ENCODE data around the gene TREM2.

The TREM2 gene

GRCh38 chr6:41161851-41162552 lies 914 bp downstream of the TREM2 start:
- Histone ChIP-seq H3K4me2 (ENCODE audit: low read length) (no peak overlapping the region), H3K9ac (no peak overlapping the region), H3K9me3 (ENCODE audit: control insufficient read depth, low read length) (no peaks in the 10 kb centered on the region), H3K4me1 (no peaks in the 10 kb centered on the region), H3K27ac (no peak overlapping the region), H3K36me3 (ENCODE audit: control insufficient read depth, insufficient read depth, low read length) (no peaks in the 10 kb centered on the region), H3K4me3 (ENCODE audit: low read depth, low read length) (no peak overlapping the region), H3K27me3 (ENCODE audit: control insufficient read depth, insufficient read depth, low read length) (no peaks in the 10 kb centered on the region), H2AFZ (no peak overlapping the region), H3K79me2 (no peaks in the 10 kb centered on the region)
- TF ChIP-seq CTCF (IDR thresholded peaks at IDR 0.05): no peak

DNA sequence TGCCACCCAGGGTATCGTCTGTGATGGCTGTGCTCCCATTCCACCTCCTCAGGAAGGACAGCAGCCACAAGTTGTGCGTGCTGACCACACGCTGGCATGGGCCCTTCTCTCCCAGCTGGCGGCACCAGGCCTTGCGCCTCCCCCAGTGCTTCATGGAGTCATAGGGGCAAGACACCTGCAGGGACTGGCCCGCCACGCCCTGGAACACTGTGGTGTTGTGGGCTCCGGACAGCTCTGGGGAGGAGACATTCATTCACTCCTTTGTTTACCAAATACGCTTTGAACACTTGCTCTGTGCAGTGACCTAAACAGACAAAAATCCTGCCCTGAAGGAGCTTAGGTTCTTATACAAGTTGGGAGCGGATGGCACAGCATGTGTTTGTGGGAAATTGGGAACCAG lies 1.5 kb downstream of the TREM2 start:
- TF ChIP-seq CTCF (IDR thresholded peaks at IDR 0.05): no peak
- Histone ChIP-seq H3K36me3 (ENCODE audit: control insufficient read depth, insufficient read depth, low read length) (no peaks in the 10 kb centered on the region), H3K4me3 (ENCODE audit: low read depth, low read length) (no peak overlapping the region), H3K27ac (no peak overlapping the region), H3K4me2 (ENCODE audit: low read length) (no peak overlapping the region), H2AFZ (no peak overlapping the region), H3K9me3 (ENCODE audit: control insufficient read depth, low read length) (no peaks in the 10 kb centered on the region), H3K4me1 (no peaks in the 10 kb centered on the region), H3K27me3 (ENCODE audit: control insufficient read depth, insufficient read depth, low read length) (no peaks in the 10 kb centered on the region), H3K9ac (no peak overlapping the region), H3K79me2 (no peaks in the 10 kb centered on the region)

- Histone ChIP-seq H3K4me2 (ENCODE audit: low read length) (no peak overlapping the region), H3K36me3 (ENCODE audit: control insufficient read depth, insufficient read depth, low read length) (no peaks in the 10 kb centered on the region), H3K27ac (no peak overlapping the region), H2AFZ (no peak overlapping the region), H3K79me2 (no peaks in the 10 kb centered on the region), H3K4me1 (no peaks in the 10 kb centered on the region), H3K9me3 (ENCODE audit: control insufficient read depth, low read length) (no peaks in the 10 kb centered on the region), H3K9ac (no peak overlapping the region), H3K27me3 (ENCODE audit: control insufficient read depth, insufficient read depth, low read length) (no peaks in the 10 kb centered on the region), H3K4me3 (ENCODE audit: low read depth, low read length) (no peak overlapping the region)
- TF ChIP-seq CTCF (IDR thresholded peaks at IDR 0.05): no peak
These were observed 2.0 kb downstream of the TREM2 start for GRCh38 chr6:41160933-41161332.

DNA sequence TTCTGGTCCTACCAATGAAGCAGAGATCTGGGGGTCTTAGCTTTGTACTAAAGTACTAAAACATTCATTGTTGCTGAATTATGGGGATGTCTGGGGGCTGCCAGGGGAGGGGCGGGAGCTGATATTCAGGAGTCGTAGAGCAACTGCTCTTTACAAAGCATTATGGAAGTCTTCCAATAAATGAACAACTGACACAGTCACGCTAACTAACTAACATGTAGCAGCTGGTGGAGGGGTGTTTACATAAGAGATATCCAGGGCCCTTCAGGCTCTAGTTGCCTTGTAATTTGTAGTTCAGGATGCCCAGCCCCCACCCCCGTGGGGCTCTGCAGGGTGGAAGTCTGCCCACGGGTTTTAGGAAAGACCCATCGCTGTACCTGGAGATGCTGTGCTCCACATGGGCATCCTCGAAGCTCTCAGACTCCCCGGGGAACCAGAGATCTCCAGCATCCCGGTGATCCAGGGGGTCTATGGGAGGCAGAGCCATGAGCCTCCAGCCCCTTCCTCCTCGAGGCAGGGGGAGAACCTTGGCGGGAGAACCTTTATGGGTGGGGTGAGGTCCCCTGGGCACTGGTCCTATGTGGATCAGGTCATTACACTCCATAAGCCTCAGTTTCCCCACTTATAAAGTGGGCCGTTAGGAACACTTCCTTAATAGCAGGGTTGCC lies 3.4 kb downstream of the TREM2 start:
- H3K9me3 ChIP-seq (ENCODE audit: control insufficient read depth, low read length): no peaks in the 10 kb centered on the region
- no peak overlapping the region for H3K9ac ChIP-seq
- TF ChIP-seq CTCF (IDR thresholded peaks at IDR 0.05): no peak
- H3K4me3 ChIP-seq (ENCODE audit: low read depth, low read length): no peak overlapping the region
- H2AFZ ChIP-seq: no peak overlapping the region
- no peaks in the 10 kb centered on the region for H3K36me3 ChIP-seq (ENCODE audit: control insufficient read depth, insufficient read depth, low read length)
- H3K79me2 ChIP-seq: no peaks in the 10 kb centered on the region
- no peaks in the 10 kb centered on the region for H3K27me3 ChIP-seq (ENCODE audit: control insufficient read depth, insufficient read depth, low read length)
- H3K4me1 ChIP-seq: no peaks in the 10 kb centered on the region
- H3K27ac ChIP-seq: no peak overlapping the region
- no peak overlapping the region for H3K4me2 ChIP-seq (ENCODE audit: low read length)

GRCh38 chr6:41157323-41157722 lies 5.6 kb downstream of the TREM2 start:
- Histone ChIP-seq H3K4me1 (no peaks in the 10 kb centered on the region), H3K4me2 (ENCODE audit: low read length) (no peak overlapping the region), H2AFZ (no peak overlapping the region), H3K79me2 (no peaks in the 10 kb centered on the region), H3K36me3 (ENCODE audit: control insufficient read depth, insufficient read depth, low read length) (no peaks in the 10 kb centered on the region), H3K9me3 (ENCODE audit: control insufficient read depth, low read length) (no peaks in the 10 kb centered on the region), H3K9ac (no peak overlapping the region), H3K27ac (no peak overlapping the region), H3K4me3 (ENCODE audit: low read depth, low read length) (no peak overlapping the region), H3K27me3 (ENCODE audit: control insufficient read depth, insufficient read depth, low read length) (no peaks in the 10 kb centered on the region)
- TF ChIP-seq CTCF (IDR thresholded peaks at IDR 0.05): no peak
